HEK293T (cell line): ENCODE results near the gene A2ML1.
"Not testable (repeated sequence)": the region's sequence is repeated elsewhere in the genome, so short reads cannot be mapped to it uniquely, and the experiment has no call there.

Experiments used
- BHLHE40 ChIP-seq: fragments of 450-650 bp; IDR thresholded peaks from 2 replicates; pipeline ENCODE4 v1.6.1; 2016; ENCODE audit warnings: mild to moderate bottlenecking, moderate library complexity, borderline replicate concordance
- CTBP1 ChIP-seq: fragments of 450-650 bp; IDR thresholded peaks from 2 replicates; pipeline ENCODE4 v1.6.1; 2016; ENCODE audit warnings: borderline replicate concordance
- ELF4 ChIP-seq: fragments of 450-650 bp; IDR thresholded peaks from 2 replicates; pipeline ENCODE4 v1.6.1; 2017; ENCODE audit warnings: antibody characterized with exemption
- FOXA1 ChIP-seq: fragments of 450-650 bp; IDR thresholded peaks from 2 replicates; pipeline ENCODE4 v1.6.1; 2016; ENCODE audit warnings: mild to moderate bottlenecking
- FOXK2 ChIP-seq: fragments of 450-650 bp; IDR thresholded peaks from 2 replicates; pipeline ENCODE4 v1.6.1; 2016; ENCODE audit warnings: mild to moderate bottlenecking
- FOXM1 ChIP-seq: fragments of 450-650 bp; IDR thresholded peaks from 2 replicates; pipeline ENCODE4 v1.6.1; 2017; ENCODE audit warnings: mild to moderate bottlenecking, borderline replicate concordance
- TARDBP ChIP-seq: fragments of 450-650 bp; IDR thresholded peaks from 2 replicates; pipeline ENCODE4 v1.6.1; 2016
- ZNF384 ChIP-seq: fragments of 450-650 bp; IDR thresholded peaks from 2 replicates; pipeline ENCODE4 v1.6.1; 2016
- TF ChIP-seq, protein P1 (sequence below): fragments of 450-650 bp; IDR thresholded peaks from 2 replicates; pipeline ENCODE4 v1.6.1; 2016

DNA sequence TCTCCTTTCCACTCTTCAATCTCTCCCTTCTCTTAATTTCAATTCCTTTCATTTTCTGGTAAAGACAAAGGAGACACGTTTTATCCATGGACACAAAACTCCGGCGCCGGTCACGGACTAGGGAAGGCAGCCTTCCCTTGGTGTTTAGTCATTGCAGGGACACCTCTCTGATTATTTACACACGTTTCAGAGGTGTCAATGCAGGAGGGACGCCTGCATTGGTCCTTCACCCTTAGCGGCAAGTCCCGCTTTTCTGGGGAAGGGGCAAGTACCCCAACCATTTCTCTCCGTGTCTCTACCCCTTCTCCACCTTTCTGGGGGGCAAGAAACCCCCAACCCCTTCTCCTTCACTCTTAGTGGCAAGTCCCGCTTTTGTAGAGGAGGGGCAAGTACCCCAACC is 16.9 kb upstream of the A2ML1 start:
- not testable (repeated sequence) for TF ChIP-seq ZNF384, FOXA1, ELF4, TARDBP, BHLHE40, FOXM1, FOXK2, CTBP1
- TF ChIP-seq, protein P1, sequence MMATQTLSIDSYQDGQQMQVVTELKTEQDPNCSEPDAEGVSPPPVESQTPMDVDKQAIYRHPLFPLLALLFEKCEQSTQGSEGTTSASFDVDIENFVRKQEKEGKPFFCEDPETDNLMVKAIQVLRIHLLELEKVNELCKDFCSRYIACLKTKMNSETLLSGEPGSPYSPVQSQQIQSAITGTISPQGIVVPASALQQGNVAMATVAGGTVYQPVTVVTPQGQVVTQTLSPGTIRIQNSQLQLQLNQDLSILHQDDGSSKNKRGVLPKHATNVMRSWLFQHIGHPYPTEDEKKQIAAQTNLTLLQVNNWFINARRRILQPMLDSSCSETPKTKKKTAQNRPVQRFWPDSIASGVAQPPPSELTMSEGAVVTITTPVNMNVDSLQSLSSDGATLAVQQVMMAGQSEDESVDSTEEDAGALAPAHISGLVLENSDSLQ = not testable (repeated sequence)
